Measurements from ENCODE around the gene TSPAN5. TPM values are rescaled to one million over a fixed set of nuclear protein-coding genes. Genes with fewer than 3 reads are reported as not detected.

The TSPAN5 gene
- total and polyA plus RNA-seq, 9 of the 15 experiments (the other 6 are each of a cell fraction or from before 2014, with no cell fraction given), result 0.58 to 6.6 (median 0.73) TPM

- in situ Hi-C loops (cut with MboI) (loop anchor here (25.0 kb wide), 1 partner anchor 942 kb away; no protein-coding TSS in a partner anchor), intact Hi-C loops (cut with micrococcal nuclease) (no loop called here)
- no peaks in the 10 kb centered on the region for H3K9me3 ChIP-seq (replicated peaks; ENCODE audit: control insufficient read depth, insufficient read depth, low read depth, low read length)
- ChIA-PET CTCF (ENCODE audit: low intra/inter-chr PET ratio) (no interaction called here), POLR2A (no interaction called here)
- no peaks in the 10 kb centered on the region for H3K27me3 ChIP-seq (ENCODE audit: control insufficient read depth in 2 of 2, insufficient read depth in 2 of 2, low read length in 2 of 2)
- no peak overlapping the region for H3K9ac ChIP-seq (ENCODE audit: insufficient read depth in 1 of 2, low read depth in 2 of 2, low read length in 2 of 2)
- peak overlapping the region; percentile 22; the same call in 1 of the 2 replicates for H3K4me2 ChIP-seq (ENCODE audit: insufficient read depth, low read length)
- FAIRE-seq (no peak), DNase-seq (ENCODE audit: extremely low read depth in 1 of 4, low spot score in 3 of 4) (no peak), ATAC-seq (no peak)
- H4K20me1 ChIP-seq (replicated peaks; ENCODE audit: control insufficient read depth, insufficient read depth, low read length), result no peaks in the 10 kb centered on the region
- H3K9me1 ChIP-seq (ENCODE audit: control insufficient read depth, insufficient read depth, low read length), result no peaks in the 10 kb centered on the region
- BruUV-seq (replicated peaks), result no TSS peak
- H3K27ac ChIP-seq (ENCODE audit: extremely low read depth, low read depth, low read length), result no peak overlapping the region
- 34% methylated on average over 3 of the region's 3 CpGs for WGBS (ENCODE audit: insufficient coverage, low coverage, missing lambda C conversion rate)
- TF ChIP-seq, protein P1, sequence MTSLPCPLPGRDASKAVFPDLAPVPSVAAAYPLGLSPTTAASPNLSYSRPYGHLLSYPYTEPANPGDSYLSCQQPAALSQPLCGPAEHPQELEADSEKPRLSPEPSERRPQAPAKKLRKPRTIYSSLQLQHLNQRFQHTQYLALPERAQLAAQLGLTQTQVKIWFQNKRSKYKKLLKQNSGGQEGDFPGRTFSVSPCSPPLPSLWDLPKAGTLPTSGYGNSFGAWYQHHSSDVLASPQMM (CRISPR knock-in tag; IDR thresholded peaks at IDR 0.05), result no peak
- no peak for TF ChIP-seq TBP (optimal IDR thresholded peaks at IDR 0.05; ENCODE audit: low read depth, low read length)
- TF ChIP-seq BACH1 (tag; IDR thresholded peaks at IDR 0.05), result peak; percentile 47; the same call in 1 of the 2 replicates
- H3K79me2 ChIP-seq (ENCODE audit: control insufficient read depth, insufficient read depth, low read length), result no peaks in the 10 kb centered on the region
- H3K4me3 ChIP-seq, result no peak overlapping the region
- H2AFZ ChIP-seq (ENCODE audit: low read depth, low read length), result peak overlapping the region; percentile 78
- H3K36me3 ChIP-seq (ENCODE audit: control insufficient read depth, insufficient read depth, low read length), result no peaks in the 10 kb centered on the region
- no peaks in the 10 kb centered on the region; a peak in 3 of 5 replicates for H3K4me1 ChIP-seq (replicated peaks in 1 of 2; ENCODE audit: control insufficient read depth in 2 of 2, insufficient read depth in 2 of 2, low read length in 2 of 2)
Measured at GRCh38 chr4:98470366-98470765, 188.0 kb downstream of the TSPAN5 start.

DNA sequence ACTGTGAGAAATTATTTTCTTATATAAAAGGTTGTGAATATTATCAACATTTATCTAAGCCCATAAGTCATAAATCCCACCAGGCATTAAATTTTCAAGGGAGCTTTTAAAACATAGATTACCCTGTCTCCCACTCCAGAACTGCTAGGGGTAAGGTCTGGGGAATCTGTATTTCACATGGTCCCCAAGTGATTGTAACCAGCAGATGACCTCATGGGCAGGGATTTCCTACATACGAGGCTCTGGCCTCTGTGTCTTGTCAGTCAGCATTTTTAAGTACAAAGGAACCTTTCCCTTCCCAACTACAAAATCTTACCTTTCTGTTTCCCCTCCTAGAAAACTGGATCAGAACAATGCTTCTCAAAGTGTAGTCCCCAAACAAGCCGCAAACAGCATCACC lies 188.6 kb downstream of the TSPAN5 start:
- WGBS (ENCODE audit: insufficient coverage, low coverage, missing lambda C conversion rate), result 14% methylated on average over 2 of the region's 2 CpGs
- Histone ChIP-seq H3K4me1 (replicated peaks in 1 of 2; ENCODE audit: control insufficient read depth in 2 of 2, insufficient read depth in 2 of 2, low read length in 2 of 2) (no peaks in the 10 kb centered on the region; a peak in 3 of 5 replicates), H3K27me3 (ENCODE audit: control insufficient read depth in 2 of 2, insufficient read depth in 2 of 2, low read length in 2 of 2) (no peaks in the 10 kb centered on the region), H2AFZ (ENCODE audit: low read depth, low read length) (0 out of 2 replicates have a peak overlapping the region, but pooled peaks have one; percentile 78), H3K27ac (ENCODE audit: extremely low read depth, low read depth, low read length) (no peak overlapping the region), H3K79me2 (ENCODE audit: control insufficient read depth, insufficient read depth, low read length) (no peaks in the 10 kb centered on the region), H3K4me2 (ENCODE audit: insufficient read depth, low read length) (no peak overlapping the region), H3K36me3 (ENCODE audit: control insufficient read depth, insufficient read depth, low read length) (no peaks in the 10 kb centered on the region), H3K9me3 (replicated peaks; ENCODE audit: control insufficient read depth, insufficient read depth, low read depth, low read length) (no peaks in the 10 kb centered on the region), H4K20me1 (replicated peaks; ENCODE audit: control insufficient read depth, insufficient read depth, low read length) (no peaks in the 10 kb centered on the region), H3K9ac (ENCODE audit: insufficient read depth in 1 of 2, low read depth in 2 of 2, low read length in 2 of 2) (no peak overlapping the region), H3K9me1 (ENCODE audit: control insufficient read depth, insufficient read depth, low read length) (no peaks in the 10 kb centered on the region), H3K4me3 (no peak overlapping the region)
- BruUV-seq (replicated peaks), result no TSS peak
- ChIA-PET CTCF (ENCODE audit: low intra/inter-chr PET ratio) (no interaction called here), POLR2A (no interaction called here)
- DNase-seq (ENCODE audit: extremely low read depth in 1 of 4, low spot score in 3 of 4) (no peak), FAIRE-seq (no peak), ATAC-seq (no peak)
- intact Hi-C loops (cut with micrococcal nuclease), result loop anchor here (5.0 to 10.0 kb wide), 5 partner anchors 155 to 993 kb away; no protein-coding TSS in a partner anchor
- TF ChIP-seq NFIX (CRISPR knock-in tag; IDR thresholded peaks at IDR 0.05; ENCODE audit: low read depth), result no peak
- in situ Hi-C loops (cut with MboI), result loop anchor here (25.0 kb wide), 1 partner anchor 943 kb away; no protein-coding TSS in a partner anchor

All from K562 (cell line).